ENCODE results near the gene COL25A1. TPM values are rescaled to one million over a fixed set of nuclear protein-coding genes. Genes with fewer than 3 reads are reported as not detected.

The COL25A1 gene
- total RNA-seq, 1 donor from 2014 or later, result 0.68 TPM

- peak; percentile 17 for DNase-seq
Measured at GRCh38 chr4:108849611-108850168, 452.8 kb downstream of the COL25A1 start.

DNA sequence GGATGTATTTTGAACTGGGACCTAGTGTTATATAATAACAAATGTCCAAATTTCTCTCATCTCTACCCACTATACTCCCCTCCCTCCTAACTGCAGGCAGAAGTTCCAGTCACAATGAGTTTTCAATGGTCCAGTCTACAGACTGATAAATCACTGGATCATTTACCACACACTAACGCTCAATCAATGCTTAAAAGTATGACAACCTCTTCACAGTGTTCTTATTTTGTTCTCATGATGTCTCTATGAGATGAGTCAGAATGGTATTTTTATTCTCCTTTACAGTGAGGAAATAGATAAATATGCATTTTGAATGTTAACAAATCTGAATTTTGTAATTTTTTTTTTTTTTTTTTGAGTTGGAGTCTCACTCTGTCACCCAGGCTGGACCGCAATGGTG lies 455.9 kb downstream of the COL25A1 start:
- no peak for DNase-seq

GRCh38 chr4:108840426-108840975 lies 462.0 kb downstream of the COL25A1 start:
- no peak for DNase-seq

DNA sequence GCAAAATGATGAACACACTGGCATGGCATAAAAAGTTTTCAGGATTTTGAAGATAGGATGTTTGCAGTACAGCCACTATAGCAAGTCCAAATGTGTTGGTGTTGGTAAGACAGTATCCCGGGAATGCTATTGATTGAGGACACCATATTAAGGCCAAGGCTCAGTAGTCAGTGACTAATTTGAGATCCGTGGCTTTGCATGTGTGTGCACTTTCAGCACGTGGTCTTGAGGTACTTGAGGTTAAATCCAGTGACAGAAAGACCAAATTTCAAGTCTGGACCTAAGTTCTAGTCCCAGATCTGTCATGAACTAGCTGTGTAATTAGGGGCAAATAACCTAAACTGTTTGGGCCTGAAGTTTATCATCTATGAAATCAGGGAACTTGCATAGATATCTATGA lies 463.1 kb downstream of the COL25A1 start:
- no peak for DNase-seq

- DNase-seq, result no peak
Measured at GRCh38 chr4:108838451-108838850, 464.0 kb downstream of the COL25A1 start.

DNA sequence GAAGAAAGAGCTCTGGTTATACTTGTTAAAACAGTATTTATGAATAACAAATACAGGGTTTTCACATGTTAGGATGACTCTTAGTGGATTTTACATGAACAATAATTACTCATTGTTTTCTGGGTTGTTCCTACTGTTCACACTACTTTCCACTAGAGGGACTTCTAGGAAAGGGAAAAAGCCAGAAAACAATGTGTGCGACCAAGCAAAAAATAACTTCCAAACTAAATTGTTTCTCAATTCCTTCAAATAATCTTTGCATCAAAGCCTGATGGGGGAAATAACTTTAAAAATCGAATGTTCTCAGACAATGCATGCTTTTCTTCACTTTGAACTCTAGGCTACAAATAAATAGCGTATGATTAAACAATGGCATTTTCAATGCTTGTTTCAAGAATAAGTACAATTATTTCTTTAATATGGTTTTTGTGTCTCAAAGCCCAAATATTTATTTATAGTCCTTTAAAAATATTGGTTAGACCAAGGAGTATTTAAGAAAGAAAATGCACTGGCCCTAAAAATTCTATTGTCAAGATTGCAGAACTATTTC lies 467.5 kb downstream of the COL25A1 start:
- DNase-seq, result peak; percentile 72

DNA sequence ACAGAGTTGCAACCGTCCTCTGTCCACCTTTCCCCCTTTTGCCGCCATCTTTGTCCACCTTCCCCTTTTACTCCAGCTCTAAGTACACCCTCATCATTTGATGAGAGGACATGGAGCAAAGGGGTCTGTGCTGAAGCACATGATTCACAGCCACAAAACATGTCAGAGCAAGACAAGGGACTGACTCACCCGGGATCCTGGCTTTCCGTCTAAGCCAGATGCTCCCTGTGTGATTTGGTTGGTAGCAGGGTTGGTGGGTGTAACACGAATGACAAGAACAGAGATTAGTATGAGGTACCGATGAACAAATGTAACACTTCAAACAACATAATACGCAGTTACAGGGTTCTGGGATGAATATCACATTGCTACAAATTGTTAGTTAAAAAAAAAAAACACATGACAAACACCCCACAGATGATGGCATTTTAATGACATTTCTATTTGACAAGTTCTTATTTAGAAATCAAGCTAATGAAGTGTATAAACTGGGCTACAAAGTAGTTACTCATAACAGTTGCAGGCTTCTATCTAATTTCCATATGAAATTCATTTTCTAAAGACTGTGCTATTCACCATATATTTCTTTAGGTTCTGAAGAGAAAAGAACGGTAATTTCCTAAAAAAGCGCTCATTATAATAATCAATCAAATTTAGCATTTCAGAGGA lies 468.2 kb downstream of the COL25A1 start:
- peak; percentile 22 for DNase-seq

DNA sequence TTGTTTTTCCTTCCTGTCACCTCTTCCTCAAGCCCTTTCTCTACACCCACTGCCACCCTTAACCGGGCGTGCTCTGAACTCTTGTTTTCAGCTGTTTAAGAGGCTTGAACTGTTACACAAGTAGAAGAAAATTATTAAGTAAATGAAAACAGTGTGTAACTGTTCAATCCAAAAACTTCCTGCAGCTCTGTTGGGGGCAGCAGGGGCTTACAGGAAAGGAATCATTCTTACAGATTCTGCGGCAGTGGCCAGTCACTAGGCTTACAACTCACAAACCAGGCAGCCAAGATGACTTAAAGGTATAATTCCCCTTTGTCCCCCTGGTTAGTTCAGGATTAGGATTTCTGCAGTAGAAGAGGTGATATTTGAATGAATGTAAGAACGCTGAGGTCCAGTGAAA lies 469.4 kb downstream of the COL25A1 start:
- DNase-seq, result peak; percentile 66

GRCh38 chr4:108831886-108832285 lies 470.6 kb downstream of the COL25A1 start:
- peak; percentile 21 for DNase-seq

DNA sequence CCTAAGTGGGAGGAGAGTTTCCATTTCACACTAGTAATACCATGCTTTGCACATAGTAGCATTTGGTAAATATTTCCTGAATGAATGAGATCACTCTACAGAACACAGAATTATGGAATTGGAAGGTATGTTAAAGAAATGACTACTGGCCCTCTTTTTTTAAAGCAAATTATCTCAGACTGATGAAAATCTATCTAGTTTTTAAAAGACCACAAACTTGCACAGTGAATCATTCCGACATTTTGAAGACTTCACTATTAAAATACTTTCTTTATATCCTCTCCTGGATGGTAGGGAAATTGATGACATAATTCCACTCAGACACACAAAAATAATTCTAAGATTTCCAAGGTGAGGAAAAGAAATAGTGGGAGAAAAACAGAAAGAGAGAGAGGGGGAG lies 471.2 kb downstream of the COL25A1 start:
- DNase-seq, result no peak

DNA sequence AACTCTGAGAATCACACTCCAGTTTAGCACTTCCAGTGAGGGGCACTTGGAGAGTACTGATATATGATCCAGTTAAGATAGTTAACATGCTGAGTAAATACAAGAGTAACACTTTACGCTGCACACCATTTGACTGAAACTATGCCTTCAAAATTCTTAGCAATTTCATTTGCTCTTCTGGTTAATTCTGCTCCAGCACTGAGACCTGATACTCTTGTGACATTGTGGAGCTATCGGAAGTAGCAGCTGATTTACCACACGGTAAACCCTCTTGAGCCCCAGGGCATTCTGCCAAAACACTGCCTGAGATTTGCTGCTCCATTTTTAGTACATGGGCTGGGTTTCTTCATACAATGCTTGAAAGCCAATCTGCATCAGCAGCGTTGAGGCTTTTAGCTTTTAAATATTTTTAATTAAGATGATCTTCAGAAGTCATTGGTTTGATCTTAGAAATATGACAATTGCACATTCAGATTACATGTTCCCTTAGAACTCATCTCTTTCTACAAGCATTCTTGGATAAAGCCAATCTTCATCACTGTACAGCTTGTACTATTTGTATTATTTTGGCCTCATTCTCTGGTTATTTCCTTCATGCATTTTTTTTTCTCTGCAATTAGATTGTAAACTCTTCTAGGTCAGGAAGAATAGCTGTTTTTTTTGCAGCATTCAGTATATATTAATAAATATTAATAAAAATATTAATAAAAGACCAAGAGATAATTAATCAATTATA lies 471.8 kb downstream of the COL25A1 start:
- DNase-seq, result no peak

DNA sequence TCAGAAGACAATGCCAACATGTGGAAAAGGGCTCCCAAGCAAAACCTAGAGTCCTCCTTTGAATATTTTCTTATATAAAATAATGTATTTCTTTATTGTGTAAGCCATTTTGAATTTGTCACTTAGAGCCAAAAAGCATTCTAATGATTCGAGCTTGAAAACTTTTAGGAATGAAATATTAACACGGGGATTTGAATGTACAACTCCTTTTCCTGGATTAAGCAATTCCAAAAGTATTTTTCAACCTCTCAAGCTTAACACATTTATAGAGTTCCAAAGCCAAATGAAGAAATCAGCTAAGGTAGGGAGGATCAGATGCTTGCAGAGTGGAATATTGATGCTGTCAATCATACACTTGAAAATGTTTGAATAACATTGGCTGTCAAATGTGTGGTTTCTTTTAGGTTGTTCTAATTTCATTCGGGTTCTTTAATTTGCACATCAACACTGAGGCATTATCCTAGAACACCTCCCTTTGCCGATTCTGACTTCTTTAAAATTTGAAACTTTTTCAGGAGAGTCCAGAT lies 472.4 kb downstream of the COL25A1 start:
- no peak for DNase-seq

DNA sequence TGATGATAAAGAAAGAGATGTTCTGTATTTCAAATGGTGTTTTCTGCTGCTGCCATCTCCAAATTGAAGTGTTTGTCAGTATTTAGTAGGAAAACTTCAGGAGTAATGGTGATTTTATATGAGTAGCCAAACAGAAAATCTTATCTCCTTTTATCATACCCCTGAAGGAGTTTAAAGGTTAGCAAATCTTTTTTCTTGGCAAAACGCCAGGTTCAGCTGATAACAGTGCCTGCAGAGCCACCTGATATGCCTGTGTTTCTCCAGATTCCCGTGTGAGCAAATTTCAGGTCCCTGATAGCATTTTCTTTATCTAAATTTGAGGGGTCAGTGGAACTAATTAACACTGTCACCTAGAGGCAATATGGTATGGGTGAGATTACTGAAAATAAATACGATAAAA lies 473.8 kb downstream of the COL25A1 start:
- DNase-seq, result peak; percentile 15

DNA sequence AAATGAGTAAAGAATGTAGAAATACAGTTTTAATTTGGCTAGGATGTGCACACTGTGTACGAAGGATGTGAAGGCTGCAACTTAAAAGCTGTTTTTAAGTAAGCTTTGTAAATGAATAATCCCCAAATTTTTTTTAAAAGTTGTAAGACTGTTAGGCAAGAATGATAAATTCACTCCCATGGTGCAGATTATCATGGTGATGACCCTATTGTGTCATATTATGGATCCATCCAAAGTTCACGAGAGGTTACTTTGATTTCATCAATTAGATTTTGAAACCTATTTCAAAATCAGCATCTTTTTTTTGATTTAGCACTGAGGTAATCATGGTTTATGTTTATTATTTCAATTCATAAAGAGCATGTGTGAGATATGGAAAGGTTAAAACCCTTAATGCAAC lies 476.7 kb downstream of the COL25A1 start:
- no peak for DNase-seq

DNA sequence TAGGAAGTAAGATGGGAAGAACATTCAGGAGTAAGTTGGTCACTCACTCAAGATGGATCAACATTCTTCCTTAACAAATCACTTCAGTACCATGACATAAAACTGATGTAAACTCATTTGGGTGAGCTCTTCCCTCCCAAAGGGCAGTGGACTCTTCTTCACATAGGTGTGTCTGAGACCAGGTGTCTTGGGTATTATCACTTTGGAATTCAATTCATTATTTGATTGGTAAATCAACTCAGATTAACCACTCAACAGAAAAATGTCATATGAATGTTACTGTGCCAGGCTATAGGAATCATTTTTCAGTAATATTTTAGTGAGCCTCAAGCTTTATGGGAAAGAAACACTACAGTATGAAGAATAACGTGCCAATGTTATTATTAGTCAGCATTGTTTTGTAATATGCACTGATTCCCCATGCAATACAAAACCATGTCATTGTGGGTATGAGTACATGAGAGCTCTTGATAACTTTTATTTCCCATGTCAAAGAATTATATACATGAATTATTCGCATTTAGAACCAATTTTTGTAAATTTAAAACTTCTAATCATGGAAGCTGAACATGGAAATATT lies 481.0 kb downstream of the COL25A1 start:
- DNase-seq, result no peak

DNA sequence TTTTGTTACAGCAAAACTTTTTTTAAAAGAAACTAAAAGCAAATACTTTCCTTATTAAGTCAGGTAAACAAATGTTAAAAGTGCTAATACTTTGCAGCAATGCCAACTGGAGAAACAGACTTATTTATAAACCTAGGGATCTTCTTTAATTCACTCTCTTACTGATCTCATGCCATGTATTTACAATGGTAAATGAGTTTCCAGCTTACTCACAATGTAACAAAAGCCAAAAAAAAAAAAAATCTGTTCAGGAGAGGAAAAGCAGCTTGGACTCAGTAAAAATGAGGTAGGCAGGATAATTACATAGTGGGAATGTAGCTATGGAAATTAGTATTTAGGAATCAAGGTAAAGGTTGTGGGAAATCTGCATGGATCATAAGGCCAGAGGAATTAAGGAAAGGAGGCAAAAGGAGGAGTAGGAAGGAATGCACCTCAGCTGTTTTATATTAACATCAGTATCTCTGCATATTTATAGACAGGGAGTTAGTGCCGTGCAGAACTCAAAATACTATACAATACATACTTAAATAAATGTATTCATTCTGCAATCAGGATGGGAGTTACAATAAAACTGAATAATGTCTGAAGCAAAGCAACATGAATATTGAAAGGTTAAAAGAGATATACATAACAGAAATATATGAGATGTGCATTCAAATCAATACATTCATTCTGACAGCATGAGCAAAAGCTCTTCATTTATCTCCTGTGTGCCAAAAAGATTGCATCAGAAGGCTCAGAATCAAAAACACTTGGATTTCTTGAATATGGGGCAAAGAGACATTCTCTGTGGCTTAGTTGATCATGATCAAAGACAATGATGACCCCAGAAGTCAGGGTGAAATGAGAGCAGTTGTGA lies 481.7 kb downstream of the COL25A1 start:
- no peak for DNase-seq

- DNase-seq, result no peak
Measured at GRCh38 chr4:108814326-108814725, 488.1 kb downstream of the COL25A1 start.

DNA sequence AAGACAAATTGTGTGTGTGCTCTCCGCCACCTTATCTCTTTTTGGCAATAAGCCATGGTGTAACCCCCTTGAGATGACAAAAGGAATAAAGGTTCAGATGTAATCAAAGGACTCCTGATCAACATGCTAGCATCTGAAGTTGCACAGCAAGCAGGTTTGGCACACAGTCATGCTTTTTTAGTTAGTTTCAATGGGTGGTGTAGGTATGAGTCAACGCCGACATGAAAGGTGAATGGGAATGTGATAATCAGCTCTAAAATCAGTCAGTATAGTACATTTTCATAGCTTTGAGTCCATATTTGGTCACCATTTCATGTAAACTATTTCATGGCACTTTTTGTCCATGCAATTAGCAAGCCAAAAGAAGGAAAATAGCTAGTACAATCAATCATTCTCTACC lies 489.2 kb downstream of the COL25A1 start:
- DNase-seq, result no peak

GRCh38 chr4:108811486-108811885 lies 491.0 kb downstream of the COL25A1 start:
- DNase-seq, result no peak

DNA sequence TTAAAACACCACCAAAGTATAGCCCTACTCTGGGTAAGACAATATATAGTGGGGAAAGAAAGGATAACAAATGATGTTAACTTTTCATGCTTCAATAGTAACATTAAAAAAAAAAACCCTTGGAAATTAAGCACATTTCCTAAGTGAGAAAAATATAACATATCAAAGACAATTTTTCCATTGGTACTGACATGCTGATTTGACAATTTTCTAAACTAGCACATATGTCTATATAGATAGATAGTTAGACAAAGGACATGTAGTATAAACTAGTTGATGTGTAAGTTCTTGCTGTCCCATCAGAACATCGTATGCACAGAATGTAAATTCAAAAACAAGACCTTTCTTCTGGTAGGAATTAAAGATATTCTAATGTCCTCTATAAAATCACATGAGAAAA lies 492.4 kb downstream of the COL25A1 start:
- no peak for DNase-seq

DNA sequence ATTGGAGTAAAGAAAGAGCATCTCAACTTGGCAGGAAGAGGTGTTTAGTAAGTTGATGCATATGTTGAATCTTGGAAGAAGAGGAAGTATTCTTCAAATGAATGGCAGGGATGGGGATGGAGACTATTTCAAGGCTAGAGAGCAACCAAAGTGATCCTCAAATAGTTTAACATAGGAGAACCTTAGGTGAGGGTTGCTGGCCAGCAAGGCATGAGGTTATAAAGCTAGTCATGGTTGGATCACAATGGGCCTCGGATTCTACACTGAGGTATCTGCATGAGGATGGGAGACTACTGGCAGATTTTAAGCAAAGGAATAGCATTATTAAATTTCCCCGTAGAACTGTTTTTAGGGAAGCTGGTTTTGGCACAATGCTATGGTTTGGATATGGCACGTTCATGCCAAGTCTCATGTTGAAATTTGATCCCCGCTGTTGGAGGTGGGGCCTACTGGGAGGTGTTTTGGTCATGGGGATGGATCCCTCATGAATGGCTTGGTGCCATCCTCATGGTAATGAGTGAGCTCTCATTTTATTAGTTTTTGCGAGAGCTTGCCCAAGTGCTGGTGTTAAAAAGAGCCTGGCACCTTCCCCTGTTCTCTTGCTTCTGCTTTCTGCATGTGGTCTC lies 497.7 kb downstream of the COL25A1 start:
- DNase-seq, result no peak
